Peyer's patch (tissue), 4 donors: ENCODE results near the gene SHB.

Experiments
- CTCF ChIP-seq, 6 experiments: fragments of 450-650 bp in 4 of 6; fragments of 200-600 bp in 2 of 6; sonication (generic) in 1 of 6; IDR thresholded peaks; one replicate each; pipeline ENCODE4 v1.5.1; 2017 to 2019; ENCODE audit warnings: antibody characterized with exemption in 6 of 6, mild to moderate bottlenecking in 3 of 6, moderate library complexity in 1 of 6
- POLR2A ChIP-seq, 2 donors: fragments of 450-650 bp; IDR thresholded peaks; one replicate each; pipeline ENCODE4 v1.5.1; 2017; ENCODE audit warnings: antibody characterized with exemption in 2 of 2, mild to moderate bottlenecking in 2 of 2, moderate library complexity in 2 of 2

DNA sequence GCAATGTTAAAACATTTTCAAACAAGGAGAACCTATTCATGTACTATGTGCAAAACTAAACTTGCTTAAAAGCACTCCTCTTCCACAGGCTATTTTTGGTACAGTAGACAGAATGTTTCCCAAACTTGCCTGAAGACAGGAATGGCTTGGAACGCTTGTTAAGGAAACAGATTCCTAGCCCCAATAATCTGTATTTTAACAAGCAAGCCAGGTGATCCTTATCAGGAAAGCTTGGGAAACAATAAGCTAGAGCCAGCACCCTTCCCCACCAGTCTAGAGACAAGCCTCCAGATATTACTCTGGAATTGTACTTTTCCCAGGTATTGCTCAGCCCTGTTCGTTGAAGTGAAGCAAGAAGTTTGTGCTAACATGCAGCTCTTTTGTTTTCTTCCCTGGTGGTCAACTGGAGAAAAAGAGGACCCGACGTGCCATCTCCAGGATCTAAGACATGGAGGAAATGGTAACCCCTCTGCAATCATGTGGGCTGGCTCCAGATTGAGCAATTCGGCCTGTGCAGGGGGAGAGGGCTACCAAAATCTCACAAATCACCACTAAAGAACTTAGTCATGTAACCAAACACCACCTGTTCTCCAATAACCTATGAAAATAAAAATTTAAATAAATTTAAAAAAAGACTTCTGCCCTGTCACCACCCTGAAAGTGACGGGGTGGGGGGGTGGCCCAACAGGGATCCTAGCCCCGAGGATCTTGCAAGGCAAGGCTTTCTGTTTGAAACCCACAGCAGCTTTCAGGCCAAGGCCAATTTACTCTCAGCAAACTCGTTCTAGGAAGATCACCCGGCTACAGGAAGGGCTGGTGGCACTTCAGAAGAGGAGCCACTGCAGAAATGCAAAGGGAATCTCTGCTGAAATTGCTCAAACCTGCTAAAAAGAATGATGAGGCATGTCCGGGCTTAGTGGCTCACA lies 48.6 kb downstream of the SHB start:
- no peak for TF ChIP-seq CTCF (IDR thresholded peaks at IDR 0.05)
- TF ChIP-seq POLR2A (IDR thresholded peaks at IDR 0.05) = no peak
